MM.1S (cell line): ENCODE data around the gene EHMT2.

Experiments used
- DNase-seq: peaks from one replicate; pipeline ENCODE4 v3.0.0-alpha.2; 2015
- H2AFZ ChIP-seq: fragments of 300-600 bp; sonication (generic); 2 replicates; pipeline ENCODE4 v1.6.0; 2016; ENCODE audit warnings: antibody characterized with exemption, low read length
- H3F3A ChIP-seq: fragments of 300-600 bp; sonication (generic); 2 replicates; pipeline ENCODE4 v1.6.1; 2016; ENCODE audit warnings: mild to moderate bottlenecking, antibody characterized with exemption, low read length, moderate library complexity, mixed read lengths; ENCODE audit not compliant: insufficient read depth
- H3K27ac ChIP-seq: fragments of 300-600 bp; sonication (generic); 2 replicates; pipeline ENCODE4 v1.5.1; 2016; ENCODE audit warnings: mild to moderate bottlenecking, low read length
- H3K27me3 ChIP-seq: fragments of 300-600 bp; sonication (generic); replicated peaks from 2 replicates; pipeline ENCODE4 v1.6.0; 2016; ENCODE audit warnings: low read length; ENCODE audit not compliant: insufficient read depth
- H3K36me3 ChIP-seq: fragments of 300-600 bp; sonication (generic); replicated peaks from 2 replicates; pipeline ENCODE4 v1.6.1; 2016; ENCODE audit warnings: mild to moderate bottlenecking, low read length, mixed read lengths; ENCODE audit not compliant: insufficient read depth
- H3K4me1 ChIP-seq: fragments of 300-600 bp; sonication (generic); 2 replicates; pipeline ENCODE4 v1.6.1; 2016; ENCODE audit warnings: low read length, mixed read lengths
- H3K4me2 ChIP-seq: fragments of 300-600 bp; sonication (generic); 2 replicates; pipeline ENCODE4 v1.6.0; 2016; ENCODE audit warnings: low read depth, low read length
- H3K4me3 ChIP-seq: fragments of 300-600 bp; sonication (generic); 2 replicates; pipeline ENCODE4 v1.5.1; 2016; ENCODE audit warnings: low read length, mixed read lengths
- H3K79me2 ChIP-seq: fragments of 300-600 bp; sonication (generic); 2 replicates; pipeline ENCODE4 v1.6.1; 2016; ENCODE audit warnings: mixed run types, low read length, mixed read lengths
- H3K9ac ChIP-seq: fragments of 300-600 bp; sonication (generic); 2 replicates; pipeline ENCODE4 v1.6.1; 2016; ENCODE audit warnings: low read length, mixed read lengths
- H3K9me2 ChIP-seq: fragments of 300-600 bp; sonication (generic); replicated peaks from 2 replicates; pipeline ENCODE4 v1.6.1; 2016; ENCODE audit warnings: mild to moderate bottlenecking, low read length, mixed read lengths; ENCODE audit not compliant: insufficient read depth
- H3K9me3 ChIP-seq: fragments of 300-600 bp; sonication (generic); replicated peaks from 2 replicates; pipeline ENCODE4 v1.6.1; 2016; ENCODE audit warnings: mild to moderate bottlenecking, low read length, mixed read lengths; ENCODE audit not compliant: insufficient read depth
- H4K20me1 ChIP-seq: fragments of 300-600 bp; sonication (generic); 2 replicates; pipeline ENCODE4 v1.6.1; 2016; ENCODE audit warnings: mild to moderate bottlenecking, low read length, moderate library complexity, mixed read lengths; ENCODE audit not compliant: insufficient read depth
- CTCF ChIP-seq: fragments of 300-600 bp; sonication (generic); IDR thresholded peaks from 2 replicates; pipeline ENCODE4 v1.5.1; 2016; ENCODE audit warnings: antibody characterized with exemption, low read length, mixed read lengths
- EZH2 ChIP-seq: fragments of 300-600 bp; sonication (generic); optimal IDR thresholded peaks from 2 replicates; pipeline ENCODE3; 2017; ENCODE audit warnings: low read depth, mild to moderate bottlenecking, antibody characterized with exemption, low read length, mixed read lengths
- EZH2phosphoT487 ChIP-seq: fragments of 300-600 bp; sonication (generic); IDR thresholded peaks from 2 replicates; pipeline ENCODE4 v1.6.1; 2018; ENCODE audit warnings: antibody characterized with exemption, low read length

EHMT2 gene

GRCh38 chr6:31879143-31879542 lies 18.4 kb downstream of the EHMT2 start:
- Histone ChIP-seq H3K79me2 (no peaks in the 10 kb centered on the region), H2AFZ (no peak overlapping the region), H3K4me1 (no peaks in the 10 kb centered on the region), H3K36me3 (no peaks in the 10 kb centered on the region), H4K20me1 (no peaks in the 10 kb centered on the region), H3F3A (no peaks in the 10 kb centered on the region), H3K27me3 (no peaks in the 10 kb centered on the region), H3K27ac (no peak overlapping the region), H3K9me2 (no peaks in the 10 kb centered on the region), H3K9me3 (no peaks in the 10 kb centered on the region), H3K4me2 (no peak overlapping the region), H3K9ac (no peak overlapping the region), H3K4me3 (no peak overlapping the region)
- no peak for DNase-seq
- TF ChIP-seq EZH2phosphoT487 (no peak), EZH2 (no peak), CTCF (no peak)

GRCh38 chr6:31878726-31879125 lies 18.8 kb downstream of the EHMT2 start, which contains the start of gene SLC44A4:
TSS of gene SLC44A4 (minus strand) at chr6:31878997. CDS start at chr6:31878980, 17 bp downstream.
- no peak within 1 kb of the TSS for H3K4me2 ChIP-seq
- no peaks in the 10 kb centered on the region for H3K9me3 ChIP-seq
- no peaks in the 10 kb centered on the region for H3K27me3 ChIP-seq
- no peak within 1 kb of the TSS for H3K4me3 ChIP-seq
- DNase-seq, result no peak
- no peaks in the 10 kb centered on the region for H3K79me2 ChIP-seq
- H2AFZ ChIP-seq, result no peak within 1 kb of the TSS
- H3K4me1 ChIP-seq, result no peaks in the 10 kb centered on the region
- H3K27ac ChIP-seq, result no peak within 1 kb of the TSS
- no peaks in the 10 kb centered on the region for H4K20me1 ChIP-seq
- H3F3A ChIP-seq, result no peaks in the 10 kb centered on the region
- no peaks in the 10 kb centered on the region for H3K9me2 ChIP-seq
- H3K36me3 ChIP-seq, result no peaks in the 10 kb centered on the region
- no peak within 1 kb of the TSS for H3K9ac ChIP-seq
- TF ChIP-seq EZH2phosphoT487 (no peak), EZH2 (no peak)

- Histone ChIP-seq H3K4me3 (no peak overlapping the region), H3K9ac (no peak overlapping the region), H3K27me3 (no peaks in the 10 kb centered on the region), H3K36me3 (no peaks in the 10 kb centered on the region), H3K79me2 (no peaks in the 10 kb centered on the region), H3K4me1 (no peaks in the 10 kb centered on the region), H3K4me2 (no peak overlapping the region), H3F3A (no peaks in the 10 kb centered on the region), H2AFZ (no peak overlapping the region), H3K9me2 (no peaks in the 10 kb centered on the region), H4K20me1 (no peaks in the 10 kb centered on the region), H3K27ac (no peak overlapping the region), H3K9me3 (no peaks in the 10 kb centered on the region)
- DNase-seq, result no peak
- TF ChIP-seq EZH2 (no peak), EZH2phosphoT487 (no peak), CTCF (no peak)
Measured at GRCh38 chr6:31878222-31878621, 19.3 kb downstream of the EHMT2 start.

GRCh38 chr6:31877651-31878161 lies 19.8 kb downstream of the EHMT2 start:
- no peak overlapping the region for H3K9ac ChIP-seq
- no peak overlapping the region for H2AFZ ChIP-seq
- no peak for DNase-seq

More at GRCh38 chr6:31877651-31878161, 19.8 kb downstream of the EHMT2 start:
- Histone ChIP-seq H3K9me2 (no peaks in the 10 kb centered on the region), H3K9me3 (no peaks in the 10 kb centered on the region), H3K79me2 (no peaks in the 10 kb centered on the region), H3K36me3 (no peaks in the 10 kb centered on the region), H3K4me2 (no peak overlapping the region), H3K4me1 (no peaks in the 10 kb centered on the region), H3K27me3 (no peaks in the 10 kb centered on the region), H4K20me1 (no peaks in the 10 kb centered on the region), H3K4me3 (no peak overlapping the region), H3K27ac (no peak overlapping the region), H3F3A (no peaks in the 10 kb centered on the region)
- TF ChIP-seq EZH2 (no peak), CTCF (no peak), EZH2phosphoT487 (no peak)
